GM18499 (cell line): ENCODE results near the gene ERVV-1.
"Not testable (repeated sequence)": the region's sequence is repeated elsewhere in the genome, so short reads cannot be mapped to it uniquely, and the experiment has no call there.

ENCODE experiments used
- ATAC-seq: cut with Tn5 transposase; IDR thresholded peaks from one replicate; pipeline ENCODE4 v1.9.1; 2021; ENCODE audit warnings: moderate number of reproducible peaks; ENCODE audit not compliant: insufficient read depth, unreplicated experiment

ERVV-1 gene

GRCh38 chr19:53013621-53014020 lies at the start of gene ERVV-1:
ERVV-1 (plus strand) TSS chr19:53013921; CDS start chr19:53014091, 170 bp downstream.
- ATAC-seq = no peak

- ATAC-seq = no peak
These were observed 45.9 kb upstream of the ERVV-1 start for GRCh38 chr19:52967772-52968171.

GRCh38 chr19:52981329-52981728 lies 32.4 kb upstream of the ERVV-1 start:
- no peak for ATAC-seq

- ATAC-seq = not testable (repeated sequence)
These were observed 30.6 kb upstream of the ERVV-1 start for GRCh38 chr19:52983167-52983566.

- ATAC-seq = no peak
These were observed 26.5 kb upstream of the ERVV-1 start for GRCh38 chr19:52987221-52987620.

GRCh38 chr19:52988506-52988905 lies 25.2 kb upstream of the ERVV-1 start:
- ATAC-seq = no peak

- ATAC-seq = no peak
These were observed 22.8 kb upstream of the ERVV-1 start for GRCh38 chr19:52990759-52991418.

GRCh38 chr19:52991484-52991883 lies 22.2 kb upstream of the ERVV-1 start:
- no peak for ATAC-seq

GRCh38 chr19:52992109-52993004 lies 21.4 kb upstream of the ERVV-1 start:
- no peak for ATAC-seq

GRCh38 chr19:52993342-52994178 lies 20.2 kb upstream of the ERVV-1 start:
- ATAC-seq = no peak

- ATAC-seq = no peak
These were observed 18.0 kb upstream of the ERVV-1 start for GRCh38 chr19:52995711-52996110.

GRCh38 chr19:52997975-52998374 lies 15.7 kb upstream of the ERVV-1 start:
- ATAC-seq = no peak

- ATAC-seq = no peak
These were observed 11.2 kb upstream of the ERVV-1 start for GRCh38 chr19:53002479-53002878.

- ATAC-seq = no peak
These were observed 9.5 kb upstream of the ERVV-1 start for GRCh38 chr19:53004242-53004641.

GRCh38 chr19:53007200-53007599 lies 6.5 kb upstream of the ERVV-1 start:
- ATAC-seq = no peak

GRCh38 chr19:53007606-53008005 lies 6.1 kb upstream of the ERVV-1 start:
- ATAC-seq = no peak

- no peak for ATAC-seq
These were observed 5.5 kb upstream of the ERVV-1 start for GRCh38 chr19:53008061-53008778.

GRCh38 chr19:53010494-53010893 lies 3.2 kb upstream of the ERVV-1 start:
- no peak for ATAC-seq

- ATAC-seq = no peak
These were observed 1.7 kb upstream of the ERVV-1 start for GRCh38 chr19:53012006-53012405.

GRCh38 chr19:53015159-53015558 lies 1.4 kb downstream of the ERVV-1 start:
- ATAC-seq = no peak
